Activated CD8-positive, alpha-beta T cell treated with anti-CD3 and anti-CD28 coated beads for 36 hours (primary cell): Measurements from ENCODE around the gene GATAD2A. TPM values are rescaled to one million over a fixed set of nuclear protein-coding genes. Genes with fewer than 3 reads are reported as not detected.
A peak's percentile ranks its signal among the peaks of the same experiment; 100 is the strongest.

Source experiments
- ATAC-seq: fragments of 200-7000 bp; cut with Tn5 transposase; one replicate; pipeline ENCODE4 v1.10.0; 2021; ENCODE audit warnings: mild to moderate bottlenecking, moderate library complexity
- CTCF ChIA-PET: fragments of 350-600 bp; sonication (Branson Sonifier 250); formaldehyde crosslinking; loops from one replicate; lab custom pipeline; 2021; ENCODE audit warnings: antibody characterized with exemption; lab: Charles Lee
- POLR2A ChIA-PET: fragments of 350-600 bp; sonication (Branson Sonifier 250); formaldehyde crosslinking; loops from one replicate; lab custom pipeline; 2021; ENCODE audit warnings: antibody characterized with exemption; lab: Charles Lee
- DNase-seq: peaks from one replicate; pipeline ENCODE4 v3.0.0-alpha.2; 2020
- H3K27ac Mint-ChIP-seq: one replicate; pipeline ENCODE4 v1.8.0; 2021; ENCODE audit warnings: mild to moderate bottlenecking, mixed read lengths
- H3K27me3 Mint-ChIP-seq: one replicate; pipeline ENCODE4 v1.8.0; 2021; ENCODE audit warnings: mixed read lengths
- H3K36me3 Mint-ChIP-seq: one replicate; pipeline ENCODE4 v1.8.0; 2021; ENCODE audit warnings: low read depth, mixed read lengths
- H3K4me1 Mint-ChIP-seq: one replicate; pipeline ENCODE4 v1.8.0; 2021; ENCODE audit warnings: low read depth, mixed read lengths
- H3K4me3 Mint-ChIP-seq: one replicate; pipeline ENCODE4 v1.8.0; 2021; ENCODE audit warnings: mild to moderate bottlenecking, moderate library complexity, mixed read lengths
- H3K9me3 Mint-ChIP-seq: one replicate; pipeline ENCODE4 v1.8.0; 2021; ENCODE audit warnings: mixed read lengths
- CTCF ChIP-seq: fragments of 200-600 bp; IDR thresholded peaks from one replicate; pipeline ENCODE4 v1.8.0; 2022; ENCODE audit warnings: antibody characterized with exemption, mild to moderate bottlenecking
- intact Hi-C: fragments of 100-400 bp; cut with micrococcal nuclease; formaldehyde crosslinking; loops from one replicate; pipeline ENCODE4 v1.10.0; 2022
- total RNA-seq, 2 experiments: library from RNA; stranded (reverse); gene quantifications; one replicate each; pipeline ENCODE4 v1.2.3, GENCODE V29; 2021

GATAD2A gene
- total RNA-seq, 2 experiments from 2014 or later: 132 to 136 TPM

- Mint-ChIP-seq H3K36me3 (no peaks in the 10 kb centered on the region), H3K27me3 (no peaks in the 10 kb centered on the region), H3K4me3 (no peak overlapping the region), H3K27ac (no peak overlapping the region), H3K4me1 (no peaks in the 10 kb centered on the region), H3K9me3 (peaks cover 2% of the 10 kb centered on the region)
- intact Hi-C loops: no loop called here
- ChIA-PET POLR2A (interaction anchor here (0.9 kb wide), 1 partner anchor 13 kb away, joined by 5 read pairs; no protein-coding TSS in a partner anchor), CTCF (interaction anchor here (0.5 to 9.0 kb wide), 11 partner anchors 11 to 364 kb away, joined by 3 to 111 read pairs (median 3); no protein-coding TSS in a partner anchor)
- no peak for ATAC-seq
- no peak for DNase-seq
- TF ChIP-seq CTCF: no peak
Observed at GRCh38 chr19:19551853-19552192, 146.3 kb downstream of the GATAD2A start.

GRCh38 chr19:19552798-19553197, 147.3 kb downstream of the GATAD2A start:
- H3K9me3 Mint-ChIP-seq: peaks cover 2% of the 10 kb centered on the region
- ATAC-seq (peak; percentile 61), DNase-seq (peak; percentile 47)
- peak; percentile 44 for TF ChIP-seq CTCF
- H3K4me1 Mint-ChIP-seq: no peaks in the 10 kb centered on the region
- no peak overlapping the region for H3K4me3 Mint-ChIP-seq
- POLR2A ChIA-PET: no interaction called here
- no peaks in the 10 kb centered on the region for H3K27me3 Mint-ChIP-seq
- CTCF ChIA-PET: interaction anchor here (0.8 to 9.0 kb wide), 19 partner anchors 9 to 365 kb away, joined by 3 to 111 read pairs (median 5); no protein-coding TSS in a partner anchor
- H3K36me3 Mint-ChIP-seq: no peaks in the 10 kb centered on the region
- no peak overlapping the region for H3K27ac Mint-ChIP-seq
- intact Hi-C loops: no loop called here

GRCh38 chr19:19553670-19554069, 148.2 kb downstream of the GATAD2A start:
- H3K4me3 Mint-ChIP-seq: no peak overlapping the region
- ChIA-PET CTCF (interaction anchor here (0.6 to 9.0 kb wide), 45 partner anchors 7 to 407 kb away, joined by 3 to 111 read pairs (median 5); partner anchors contain the start of genes CILP2, GMIP, LPAR2 and ZNF93), POLR2A (interaction anchor here (0.7 kb wide), 1 partner anchor 22 kb away, joined by 3 read pairs; no protein-coding TSS in a partner anchor)
- peaks cover 2% of the 10 kb centered on the region for H3K9me3 Mint-ChIP-seq
- H3K4me1 Mint-ChIP-seq: no peaks in the 10 kb centered on the region
- no peak overlapping the region for H3K27ac Mint-ChIP-seq
- intact Hi-C loops: no loop called here
- no peaks in the 10 kb centered on the region for H3K27me3 Mint-ChIP-seq
- TF ChIP-seq CTCF: no peak
- ATAC-seq (no peak), DNase-seq (no peak)
- H3K36me3 Mint-ChIP-seq: no peaks in the 10 kb centered on the region

- ChIA-PET CTCF (interaction anchor here (0.6 to 9.0 kb wide), 46 partner anchors 8 to 406 kb away, joined by 3 to 111 read pairs (median 4); partner anchors contain the start of genes CILP2, GMIP, LPAR2 and ZNF93), POLR2A (interaction anchor here (0.7 kb wide), 1 partner anchor 23 kb away, joined by 3 read pairs; no protein-coding TSS in a partner anchor)
- Mint-ChIP-seq H3K27ac (no peak overlapping the region), H3K9me3 (peaks cover 2% of the 10 kb centered on the region), H3K36me3 (no peaks in the 10 kb centered on the region), H3K4me3 (no peak overlapping the region), H3K27me3 (no peaks in the 10 kb centered on the region), H3K4me1 (no peaks in the 10 kb centered on the region)
- peak; percentile 80 for ATAC-seq
- intact Hi-C loops: no loop called here
- DNase-seq: peak; percentile 76
- TF ChIP-seq CTCF: peak; percentile 94
Observed at GRCh38 chr19:19554074-19555023, 148.9 kb downstream of the GATAD2A start.
